Neuronal stem cell (in vitro differentiated cells): ENCODE data around the gene MBTPS1.

Experiments
- DNase-seq: peaks from one replicate; pipeline ENCODE4 v3.0.0-alpha.2; 2013; ENCODE audit warnings: low spot score
- H2AFZ ChIP-seq: one replicate; pipeline ENCODE4 v1.6.1; 2013; ENCODE audit warnings: mild to moderate bottlenecking, low read length, inconsistent platforms
- H2AK5ac ChIP-seq: 2 replicates; pipeline ENCODE4 v1.6.1; 2013; ENCODE audit warnings: low read depth, mild to moderate bottlenecking, inconsistent platforms, low read length, moderate library complexity, mixed read lengths
- H2BK120ac ChIP-seq: 2 replicates; pipeline ENCODE4 v1.6.1; 2013; ENCODE audit warnings: low read depth, mild to moderate bottlenecking, inconsistent platforms, low read length, moderate library complexity, mixed read lengths
- H2BK12ac ChIP-seq: one replicate; pipeline ENCODE4 v1.6.1; 2013; ENCODE audit warnings: low read length, inconsistent platforms
- H2BK15ac ChIP-seq: 2 replicates; pipeline ENCODE4 v1.6.1; 2013; ENCODE audit warnings: mild to moderate bottlenecking, low read length, inconsistent platforms, mixed read lengths
- H2BK5ac ChIP-seq: one replicate; pipeline ENCODE4 v1.6.1; 2013; ENCODE audit warnings: inconsistent platforms, mild to moderate bottlenecking, low read length, moderate library complexity
- H3K14ac ChIP-seq: one replicate; pipeline ENCODE4 v1.6.1; 2013; ENCODE audit warnings: low read length, inconsistent platforms
- H3K18ac ChIP-seq: 2 replicates; pipeline ENCODE4 v1.6.1; 2013; ENCODE audit warnings: low read length, inconsistent platforms
- H3K23ac ChIP-seq: 2 replicates; pipeline ENCODE4 v1.6.1; 2013; ENCODE audit warnings: low read depth, mild to moderate bottlenecking, mixed read lengths, low read length, inconsistent platforms; ENCODE audit not compliant: poor library complexity
- H3K27ac ChIP-seq: replicated peaks from 3 replicates; pipeline ENCODE4 v1.5.1; 2013; ENCODE audit warnings: low read length, inconsistent platforms
- H3K27me3 ChIP-seq, 3 experiments: 2 replicates each; pipeline ENCODE4 v1.6.1; 2013; ENCODE audit warnings: low read length in 3 of 3, mild to moderate bottlenecking in 2 of 3, inconsistent platforms in 1 of 3, low read depth in 1 of 3, mixed read lengths in 1 of 3, moderate library complexity in 1 of 3; ENCODE audit not compliant: control insufficient read depth in 3 of 3, insufficient read depth in 3 of 3
- H3K36me3 ChIP-seq, 2 donors: replicated peaks in 1 of 2; 2 replicates each; pipeline ENCODE4 v1.6.1; 2013; ENCODE audit warnings: low read length in 2 of 2; ENCODE audit not compliant: control insufficient read depth in 2 of 2, insufficient read depth in 2 of 2
- H3K4ac ChIP-seq: 2 replicates; pipeline ENCODE4 v1.6.1; 2013; ENCODE audit warnings: inconsistent platforms, mild to moderate bottlenecking, low read length, moderate library complexity
- H3K4me1 ChIP-seq, 2 donors: 1 replicate in 1 of 2; 2 replicates in 1 of 2; pipeline ENCODE4 v1.6.1; 2013; ENCODE audit warnings: low read length in 2 of 2, low read depth in 1 of 2; ENCODE audit not compliant: control insufficient read depth in 2 of 2, insufficient read depth in 1 of 2
- H3K4me2 ChIP-seq: one replicate; pipeline ENCODE4 v1.6.1; 2013; ENCODE audit warnings: mild to moderate bottlenecking, low read length, inconsistent platforms; ENCODE audit not compliant: insufficient read depth, poor library complexity, severe bottlenecking
- H3K4me3 ChIP-seq, 2 donors: 2 replicates each; pipeline ENCODE4 v1.5.1; 2013; ENCODE audit warnings: low read length in 2 of 2, mild to moderate bottlenecking in 2 of 2, inconsistent platforms in 1 of 2, moderate library complexity in 1 of 2
- H3K79me1 ChIP-seq: one replicate; pipeline ENCODE4 v1.6.1; 2013; ENCODE audit warnings: low read depth, mild to moderate bottlenecking, inconsistent platforms, low read length, moderate library complexity
- H3K9ac ChIP-seq: one replicate; pipeline ENCODE4 v1.6.1; 2013; ENCODE audit warnings: mild to moderate bottlenecking, low read depth, low read length, inconsistent platforms; ENCODE audit not compliant: poor library complexity
- H3K9me3 ChIP-seq, 2 donors: replicated peaks in 1 of 2; 2 replicates each; pipeline versions ENCODE3 to v1.6.1; 2013; ENCODE audit warnings: low read length in 2 of 2, mild to moderate bottlenecking in 2 of 2, inconsistent platforms in 1 of 2, low read depth in 1 of 2, mixed read lengths in 1 of 2, moderate library complexity in 1 of 2; ENCODE audit not compliant: control insufficient read depth in 2 of 2, insufficient read depth in 1 of 2
- H4K8ac ChIP-seq: one replicate; pipeline ENCODE4 v1.6.1; 2013; ENCODE audit warnings: low read depth, mild to moderate bottlenecking, inconsistent platforms, low read length, moderate library complexity
- H4K91ac ChIP-seq: one replicate; pipeline ENCODE4 v1.6.1; 2013; ENCODE audit warnings: low read length, low read depth, mild to moderate bottlenecking, inconsistent platforms; ENCODE audit not compliant: poor library complexity
- WGBS, 2 donors: extraction: QIAGEN DNeasy Blood & Tissue Kit; methylation state at CpG; one replicate each; pipeline ENCODE4 v1.1.7; 2013; ENCODE audit warnings: missing lambda C conversion rate in 2 of 2, mixed read lengths in 1 of 2; ENCODE audit not compliant: insufficient read length in 2 of 2, insufficient replicate concordance in 1 of 2; ENCODE audit errors: extremely low coverage in 2 of 2; 5-methylcytosine and 5-hydroxymethylcytosine counted together

Gene MBTPS1

DNA sequence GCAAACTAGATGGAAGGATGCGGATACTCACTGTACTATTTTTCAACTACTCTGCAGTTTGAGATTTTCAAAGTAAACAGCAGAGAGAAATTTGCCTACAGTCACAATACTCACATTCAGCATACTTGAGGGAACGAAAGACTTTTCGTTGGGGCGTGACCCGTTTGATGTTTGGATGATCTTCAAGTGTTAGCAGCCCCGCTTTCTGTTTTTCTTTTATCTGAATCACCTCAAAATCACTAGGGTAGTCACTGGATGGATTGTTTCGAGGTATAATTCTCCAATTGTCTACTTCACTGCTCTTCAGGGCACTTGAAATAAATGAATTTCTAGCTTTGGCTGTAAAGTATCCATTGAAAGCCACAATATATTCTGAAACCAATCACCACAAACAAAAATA is 17.8 kb downstream of the MBTPS1 start:
- no CpG with 5 or more reads among the region's 7 CpGs for WGBS, 2 donors
- H3K36me3 ChIP-seq: peaks cover 22 to 74% of the 10 kb centered on the region in 2 donors
- H2BK5ac ChIP-seq: no peak overlapping the region

DNA sequence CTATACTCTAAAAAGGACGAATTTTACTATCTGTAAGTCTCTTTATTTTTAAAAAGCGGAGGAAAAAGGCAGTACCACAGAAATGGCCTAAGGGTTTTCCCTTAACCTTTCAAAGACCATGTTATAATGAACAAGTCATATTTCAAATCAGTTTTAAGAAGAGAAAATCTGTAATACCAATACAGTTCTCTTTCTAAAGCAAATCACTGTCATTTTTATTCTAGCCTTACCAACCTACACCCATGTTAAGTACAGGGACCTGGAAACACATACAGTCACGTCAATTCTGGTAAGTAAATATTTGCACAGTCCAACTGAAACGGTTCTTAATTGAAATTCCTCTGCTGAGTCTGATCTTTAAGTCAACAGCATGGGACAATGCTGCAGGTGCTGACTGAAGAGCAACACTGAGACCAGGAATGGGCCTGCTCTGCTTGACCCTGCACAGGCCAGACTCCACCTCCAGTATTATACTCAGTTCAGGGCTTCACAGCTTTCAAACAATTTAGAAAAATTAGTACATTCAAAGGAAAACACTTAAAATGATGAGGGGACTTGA is 20.2 kb downstream of the MBTPS1 start:
- Histone ChIP-seq H3K9me3 (no peaks in the 10 kb centered on the region), H3K4me2 (no peak overlapping the region), H3K27me3 (no peaks in the 10 kb centered on the region), H3K18ac (no peak overlapping the region), H2BK15ac (no peak overlapping the region), H2AK5ac (no peak overlapping the region), H2BK12ac (no peak overlapping the region), H4K91ac (no peak overlapping the region), H3K14ac (no peak overlapping the region), H2AFZ (no peak overlapping the region), H3K23ac (no peak overlapping the region), H2BK5ac (no peak overlapping the region), H3K36me3 (peaks cover 35 to 92% of the 10 kb centered on the region in 2 donors), H2BK120ac (no peak overlapping the region), H3K27ac (no peak overlapping the region), H3K4me3 (no peak overlapping the region), H3K4me1 (no peaks in the 10 kb centered on the region), H3K9ac (no peak overlapping the region), H3K79me1 (no peaks in the 10 kb centered on the region), H3K4ac (no peak overlapping the region), H4K8ac (no peak overlapping the region)
- no CpG with 5 or more reads among the region's 4 CpGs for WGBS, 2 donors
- DNase-seq: no peak

More for the DNA sequence above, 17.8 kb downstream of the MBTPS1 start:
- H4K8ac ChIP-seq: no peak overlapping the region
- no peak overlapping the region for H2BK15ac ChIP-seq
- H2AK5ac ChIP-seq: no peak overlapping the region
- no peak overlapping the region for H3K14ac ChIP-seq
- H3K18ac ChIP-seq: no peak overlapping the region
- no peak overlapping the region for H2AFZ ChIP-seq
- H2BK12ac ChIP-seq: no peak overlapping the region
- no peak overlapping the region for H3K4me2 ChIP-seq
- H3K23ac ChIP-seq: no peak overlapping the region
- H3K4me1 ChIP-seq: no peaks in the 10 kb centered on the region
- no peaks in the 10 kb centered on the region for H3K27me3 ChIP-seq
- no peak overlapping the region for H2BK120ac ChIP-seq
- H3K9ac ChIP-seq: no peak overlapping the region
- DNase-seq: no peak
- H3K4me3 ChIP-seq: no peak overlapping the region
- H4K91ac ChIP-seq: no peak overlapping the region
- H3K79me1 ChIP-seq: no peaks in the 10 kb centered on the region
- H3K9me3 ChIP-seq: no peaks in the 10 kb centered on the region
- no peak overlapping the region for H3K4ac ChIP-seq
- no peak overlapping the region for H3K27ac ChIP-seq

DNA sequence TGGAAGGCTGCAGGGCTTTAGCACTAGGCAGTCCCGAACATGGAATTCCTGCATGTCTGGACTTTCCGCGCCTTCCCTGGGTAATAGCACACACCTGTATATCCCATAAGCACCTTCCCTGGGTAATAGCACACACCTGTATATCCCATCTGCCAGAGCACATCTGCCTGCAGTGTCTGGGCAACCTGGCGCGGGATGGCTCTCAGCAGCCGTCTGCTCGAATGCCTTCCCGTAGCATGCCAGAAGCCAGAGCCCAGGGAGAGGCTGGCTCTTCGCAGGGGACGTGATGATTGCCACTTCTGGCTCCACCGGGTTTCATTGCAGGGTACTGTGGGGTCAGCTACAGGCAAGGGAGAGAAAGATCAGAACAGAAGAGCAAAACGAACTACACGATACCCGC is 21.3 kb downstream of the MBTPS1 start:
- WGBS, 2 donors: no CpG with 5 or more reads among the region's 14 CpGs
- no peak overlapping the region for H2AK5ac ChIP-seq
- H3K18ac ChIP-seq: no peak overlapping the region
- no peak overlapping the region for H3K4ac ChIP-seq
- H3K9ac ChIP-seq: no peak overlapping the region
- no peak overlapping the region for H4K8ac ChIP-seq
- H3K79me1 ChIP-seq: no peaks in the 10 kb centered on the region
- H3K23ac ChIP-seq: peak overlapping the region; percentile 8
- H2BK120ac ChIP-seq: no peak overlapping the region
- H3K27ac ChIP-seq: no peak overlapping the region
- H2BK5ac ChIP-seq: no peak overlapping the region
- H3K27me3 ChIP-seq: no peaks in the 10 kb centered on the region
- H3K36me3 ChIP-seq: peaks cover 39 to 95% of the 10 kb centered on the region in 2 donors
- no peak overlapping the region for H2BK12ac ChIP-seq
- no peak overlapping the region for H4K91ac ChIP-seq
- no peaks in the 10 kb centered on the region for H3K4me1 ChIP-seq
- H2BK15ac ChIP-seq: no peak overlapping the region
- no peak overlapping the region for H3K4me2 ChIP-seq
- no peak overlapping the region for H3K4me3 ChIP-seq
- no peak for DNase-seq
- H3K14ac ChIP-seq: no peak overlapping the region
- H2AFZ ChIP-seq: no peak overlapping the region
- H3K9me3 ChIP-seq: no peaks in the 10 kb centered on the region

DNA sequence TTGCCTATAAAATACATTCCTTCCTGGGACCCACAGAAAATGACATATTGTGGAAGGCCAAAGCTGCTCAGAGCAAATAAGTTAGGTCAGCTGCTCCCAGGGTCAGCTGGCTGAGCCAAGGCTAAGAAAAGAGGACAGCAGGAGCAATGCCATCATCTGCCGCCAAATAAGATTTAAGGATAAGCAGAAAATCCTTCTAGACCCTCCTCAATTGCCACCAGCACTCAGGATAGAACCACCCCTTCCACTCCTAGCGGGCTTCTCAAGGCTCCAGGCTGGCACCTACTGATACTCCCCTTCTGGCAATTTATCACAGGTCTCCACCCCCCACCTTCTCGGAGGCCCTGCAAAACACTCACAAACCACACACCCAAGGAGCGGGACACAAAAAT is 22.9 kb downstream of the MBTPS1 start:
- Histone ChIP-seq H2AFZ (no peak overlapping the region), H3K4ac (no peak overlapping the region), H3K79me1 (no peaks in the 10 kb centered on the region), H3K4me2 (no peak overlapping the region), H2BK15ac (no peak overlapping the region), H2BK12ac (no peak overlapping the region), H4K91ac (no peak overlapping the region), H3K14ac (no peak overlapping the region), H2BK5ac (no peak overlapping the region), H3K36me3 (peaks cover 48 to 97% of the 10 kb centered on the region in 2 donors), H4K8ac (no peak overlapping the region), H3K4me3 (no peak overlapping the region), H3K27me3 (no peaks in the 10 kb centered on the region), H3K4me1 (no peaks in the 10 kb centered on the region), H3K9me3 (no peaks in the 10 kb centered on the region), H3K23ac (no peak overlapping the region), H2AK5ac (no peak overlapping the region), H3K27ac (no peak overlapping the region), H2BK120ac (no peak overlapping the region), H3K18ac (no peak overlapping the region), H3K9ac (no peak overlapping the region)
- WGBS, 2 donors: no CpG with 5 or more reads among the region's 4 CpGs
- no peak for DNase-seq
